ENCODE results near the gene TRIM8.

The TRIM8 gene

DNA sequence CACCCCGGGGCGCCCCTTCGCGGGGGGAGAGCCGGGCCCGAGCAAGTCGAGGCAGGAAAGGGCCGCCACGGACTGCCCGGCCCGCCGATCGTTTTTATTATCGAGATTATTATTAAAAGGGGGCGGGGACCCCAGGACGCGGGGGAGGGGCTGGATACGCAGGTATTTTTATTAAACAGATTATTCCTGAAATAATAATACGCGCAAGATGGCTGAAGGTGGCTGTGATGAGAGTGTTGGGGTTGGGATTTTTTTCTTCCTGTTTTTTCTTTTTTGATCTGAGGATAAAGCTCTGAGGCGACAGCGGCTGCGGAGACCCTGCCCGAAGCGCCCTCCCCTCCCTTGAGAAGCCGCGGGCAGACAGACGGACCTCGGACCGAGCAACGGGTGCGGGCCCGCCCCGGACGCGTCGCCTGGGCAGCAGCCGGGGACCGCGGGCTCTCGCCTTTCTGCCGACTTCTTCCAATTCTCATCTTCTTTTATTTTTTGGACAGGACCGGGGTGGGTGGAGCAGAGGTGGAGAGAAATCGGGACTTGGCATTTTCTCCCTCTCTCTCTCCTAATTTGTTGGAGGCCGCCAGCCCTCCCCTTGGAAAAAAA lies 1.4 kb upstream of the TRIM8 start:
- peaks cover 9% of the 10 kb centered on the region for H3K4me1 ChIP-seq (ENCODE audit: control insufficient read depth, insufficient read depth, low read length)
- H3K36me3 ChIP-seq (ENCODE audit: control insufficient read depth, insufficient read depth, low read length): no peaks in the 10 kb centered on the region
- H3K27ac ChIP-seq (ENCODE audit: low read depth, low read length): peak overlapping the region; percentile 92
- peak overlapping the region; percentile 73 for H3K9ac ChIP-seq (ENCODE audit: low read length)
- peak overlapping the region; percentile 86 for H3K4me3 ChIP-seq (ENCODE audit: low read length)
- H3K27me3 ChIP-seq (ENCODE audit: control insufficient read depth, insufficient read depth, low read length): no peaks in the 10 kb centered on the region

DNA sequence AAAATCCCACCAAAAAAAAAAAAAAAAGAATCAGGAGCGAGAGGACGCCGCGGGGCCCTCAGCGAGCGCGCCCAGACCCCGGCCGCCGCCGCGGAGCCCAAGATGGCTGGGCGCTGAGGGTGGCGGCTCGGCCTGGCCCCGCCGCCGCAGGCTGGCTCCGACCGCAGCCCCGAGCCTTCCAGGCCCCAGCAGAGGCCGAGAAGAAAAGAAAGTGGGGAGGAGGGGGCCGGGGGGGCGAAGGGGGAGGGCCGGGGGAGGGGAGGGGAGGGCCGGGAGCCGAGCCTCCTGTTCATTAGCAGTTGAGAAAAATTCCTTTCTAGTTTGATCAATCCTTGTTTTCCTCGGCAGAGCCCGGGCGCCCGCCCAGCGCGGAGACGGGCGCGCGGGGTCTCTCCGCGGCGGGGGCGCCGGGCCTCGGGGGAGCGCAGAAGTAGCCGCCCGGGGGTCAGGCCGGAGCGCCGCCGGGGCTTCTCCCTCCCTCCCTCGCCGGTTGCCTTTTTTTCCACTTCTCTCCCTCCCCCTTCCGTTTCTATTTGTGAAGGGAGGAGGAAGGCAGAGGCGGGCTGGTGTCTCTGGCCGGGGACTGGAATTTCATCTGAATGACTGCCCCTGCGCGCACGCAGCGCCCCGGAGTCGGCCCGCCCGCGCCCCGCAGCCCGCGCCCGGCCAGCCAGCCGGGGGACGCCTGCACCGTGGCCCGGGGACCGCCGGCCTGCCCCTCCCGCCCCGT lies 778 bp upstream of the TRIM8 start:
- peak overlapping the region; percentile 73 for H3K9ac ChIP-seq (ENCODE audit: low read length)

GRCh38 chr10:102644646-102645387 lies 538 bp downstream of the TRIM8 start:
- H3K27ac ChIP-seq (ENCODE audit: low read depth, low read length): peak overlapping the region; percentile 92
- peaks cover 29% of the 10 kb centered on the region for H3K4me1 ChIP-seq (ENCODE audit: control insufficient read depth, insufficient read depth, low read length)
- H3K4me3 ChIP-seq (ENCODE audit: low read length): peak overlapping the region; percentile 86
- no peaks in the 10 kb centered on the region for H3K27me3 ChIP-seq (ENCODE audit: control insufficient read depth, insufficient read depth, low read length)
- peak overlapping the region; percentile 71 for H3K9ac ChIP-seq (ENCODE audit: low read length)
- H3K36me3 ChIP-seq (ENCODE audit: control insufficient read depth, insufficient read depth, low read length): no peaks in the 10 kb centered on the region

More for the DNA sequence above, 778 bp upstream of the TRIM8 start:
- peak overlapping the region; percentile 86 for H3K4me3 ChIP-seq (ENCODE audit: low read length)
- no peaks in the 10 kb centered on the region for H3K27me3 ChIP-seq (ENCODE audit: control insufficient read depth, insufficient read depth, low read length)
- H3K4me1 ChIP-seq (ENCODE audit: control insufficient read depth, insufficient read depth, low read length): peaks cover 16% of the 10 kb centered on the region
- H3K27ac ChIP-seq (ENCODE audit: low read depth, low read length): peak overlapping the region; percentile 92
- no peaks in the 10 kb centered on the region for H3K36me3 ChIP-seq (ENCODE audit: control insufficient read depth, insufficient read depth, low read length)

- Histone ChIP-seq H3K4me3 (ENCODE audit: low read length) (peak overlapping the region; percentile 86), H3K4me1 (ENCODE audit: control insufficient read depth, insufficient read depth, low read length) (peaks cover 30% of the 10 kb centered on the region), H3K36me3 (ENCODE audit: control insufficient read depth, insufficient read depth, low read length) (no peaks in the 10 kb centered on the region), H3K27me3 (ENCODE audit: control insufficient read depth, insufficient read depth, low read length) (no peaks in the 10 kb centered on the region), H3K9ac (ENCODE audit: low read length) (peak overlapping the region; percentile 71), H3K27ac (ENCODE audit: low read depth, low read length) (peak overlapping the region; percentile 92)
Measured at GRCh38 chr10:102645388-102645740, 1.1 kb downstream of the TRIM8 start.

GRCh38 chr10:102645741-102646609 lies 1.7 kb downstream of the TRIM8 start:
- H3K4me1 ChIP-seq (ENCODE audit: control insufficient read depth, insufficient read depth, low read length): peaks cover 31% of the 10 kb centered on the region
- H3K27me3 ChIP-seq (ENCODE audit: control insufficient read depth, insufficient read depth, low read length): no peaks in the 10 kb centered on the region
- peaks cover 2% of the 10 kb centered on the region for H3K36me3 ChIP-seq (ENCODE audit: control insufficient read depth, insufficient read depth, low read length)
- peak overlapping the region; percentile 92 for H3K27ac ChIP-seq (ENCODE audit: low read depth, low read length)
- peak overlapping the region; percentile 71 for H3K9ac ChIP-seq (ENCODE audit: low read length)
- H3K4me3 ChIP-seq (ENCODE audit: low read length): peak overlapping the region; percentile 86

DNA sequence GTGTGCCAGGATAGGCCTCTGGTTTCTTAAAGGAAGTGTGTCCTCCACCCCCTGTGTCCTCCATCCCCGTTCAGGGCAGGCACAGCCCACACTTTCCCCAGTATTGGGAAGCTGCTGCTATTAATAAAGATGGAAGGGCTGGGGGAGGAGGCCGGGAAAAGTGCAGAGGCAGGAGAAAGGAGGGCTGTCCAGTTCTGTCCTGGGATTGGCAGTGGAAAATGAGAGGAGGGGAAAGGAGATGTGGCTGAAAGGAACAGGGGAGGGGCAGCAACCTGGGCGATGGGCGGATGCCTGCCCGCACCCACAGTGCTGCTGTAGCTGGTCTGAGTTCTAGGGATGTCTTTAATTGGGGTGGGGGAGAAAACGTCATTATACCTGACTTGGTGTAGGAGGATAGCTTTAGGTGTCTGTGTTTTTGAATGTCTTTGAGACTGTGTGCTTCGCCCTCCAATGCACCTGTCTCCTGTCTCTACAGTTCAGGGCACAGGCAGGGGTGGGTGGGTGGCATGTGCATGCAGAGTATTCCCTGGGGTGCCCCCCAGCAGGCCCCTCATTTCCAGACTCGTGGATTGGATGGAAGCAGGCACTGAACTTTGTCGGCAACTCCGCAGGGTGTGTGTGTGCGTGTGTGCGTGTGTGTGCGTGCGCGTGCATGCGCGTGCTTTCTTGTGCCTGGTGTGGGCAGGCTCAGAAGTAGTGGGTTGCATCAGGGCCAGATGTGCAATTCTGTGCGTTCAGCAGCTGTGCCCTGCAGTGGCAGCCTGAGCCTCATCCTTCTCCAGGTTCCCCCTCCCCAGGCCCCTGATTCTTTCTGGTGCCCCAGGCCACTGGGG lies 2.5 kb downstream of the TRIM8 start:
- Histone ChIP-seq H3K27ac (ENCODE audit: low read depth, low read length) (peak overlapping the region; percentile 92), H3K4me3 (ENCODE audit: low read length) (peak overlapping the region; percentile 86), H3K4me1 (ENCODE audit: control insufficient read depth, insufficient read depth, low read length) (peaks cover 31% of the 10 kb centered on the region), H3K27me3 (ENCODE audit: control insufficient read depth, insufficient read depth, low read length) (no peaks in the 10 kb centered on the region), H3K36me3 (ENCODE audit: control insufficient read depth, insufficient read depth, low read length) (peaks cover 3% of the 10 kb centered on the region), H3K9ac (ENCODE audit: low read length) (peak overlapping the region; percentile 71)

GRCh38 chr10:102647443-102648268 lies 3.4 kb downstream of the TRIM8 start:
- no peak overlapping the region for H3K9ac ChIP-seq (ENCODE audit: low read length)
- peak overlapping the region; percentile 16 for H3K27ac ChIP-seq (ENCODE audit: low read depth, low read length)
- peak overlapping the region; percentile 86 for H3K4me3 ChIP-seq (ENCODE audit: low read length)
- H3K36me3 ChIP-seq (ENCODE audit: control insufficient read depth, insufficient read depth, low read length): peaks cover 3% of the 10 kb centered on the region
- peaks cover 31% of the 10 kb centered on the region for H3K4me1 ChIP-seq (ENCODE audit: control insufficient read depth, insufficient read depth, low read length)
- H3K27me3 ChIP-seq (ENCODE audit: control insufficient read depth, insufficient read depth, low read length): no peaks in the 10 kb centered on the region

GRCh38 chr10:102648269-102648888 lies 4.1 kb downstream of the TRIM8 start:
- Histone ChIP-seq H3K4me3 (ENCODE audit: low read length) (peak overlapping the region; percentile 86), H3K9ac (ENCODE audit: low read length) (no peak overlapping the region), H3K36me3 (ENCODE audit: control insufficient read depth, insufficient read depth, low read length) (peaks cover 3% of the 10 kb centered on the region), H3K4me1 (ENCODE audit: control insufficient read depth, insufficient read depth, low read length) (peaks cover 31% of the 10 kb centered on the region), H3K27me3 (ENCODE audit: control insufficient read depth, insufficient read depth, low read length) (no peaks in the 10 kb centered on the region), H3K27ac (ENCODE audit: low read depth, low read length) (peak overlapping the region; percentile 31)

- H3K27me3 ChIP-seq (ENCODE audit: control insufficient read depth, insufficient read depth, low read length): no peaks in the 10 kb centered on the region
- H3K4me1 ChIP-seq (ENCODE audit: control insufficient read depth, insufficient read depth, low read length): peaks cover 31% of the 10 kb centered on the region
- peak overlapping the region; percentile 86 for H3K4me3 ChIP-seq (ENCODE audit: low read length)
- peaks cover 6% of the 10 kb centered on the region for H3K36me3 ChIP-seq (ENCODE audit: control insufficient read depth, insufficient read depth, low read length)
- no peak overlapping the region for H3K9ac ChIP-seq (ENCODE audit: low read length)
- H3K27ac ChIP-seq (ENCODE audit: low read depth, low read length): peak overlapping the region; percentile 31
Measured at GRCh38 chr10:102648889-102649796, 4.9 kb downstream of the TRIM8 start.

All from rectal smooth muscle tissue (tissue), 1 donor.